Activated naive CD8-positive, alpha-beta T cell treated with anti-CD3 and anti-CD28 coated beads, Interleukin-2, amount 50 U/mL, for 16 hours (primary cell): ENCODE data around the gene CADPS.

ENCODE experiments used
- DNase-seq: peaks from one replicate; pipeline ENCODE4 v3.0.0-alpha.2; 2020; ENCODE audit warnings: low read depth, low spot score

CADPS gene

DNA sequence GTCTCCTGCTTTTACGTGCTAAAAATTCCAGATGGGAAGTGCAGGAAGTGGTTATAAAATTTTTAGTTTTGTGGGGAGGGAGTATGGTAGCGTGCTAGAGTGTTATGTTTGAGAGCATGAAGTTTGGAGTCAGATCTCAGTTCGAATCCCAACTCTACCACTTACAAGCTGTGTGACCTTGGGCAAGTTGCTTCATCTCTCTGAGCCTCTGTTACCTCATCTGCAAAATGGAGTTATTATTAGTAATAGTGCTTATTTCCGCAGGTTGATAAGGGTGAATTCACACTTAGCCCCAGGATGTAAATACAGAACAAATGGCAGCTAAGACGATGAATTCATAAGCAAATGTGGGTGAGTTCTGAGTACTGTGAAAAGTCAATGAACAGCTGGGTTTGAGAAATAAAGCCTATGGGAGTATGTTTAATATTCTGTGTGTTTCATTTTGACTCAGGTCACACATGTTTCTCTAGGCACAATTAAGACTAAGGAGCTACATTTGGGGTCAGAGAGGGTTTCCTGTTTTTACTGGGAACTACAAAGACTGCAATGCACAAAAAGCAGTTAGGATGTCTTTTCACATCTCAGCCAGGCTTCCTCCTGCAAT is 428.8 kb downstream of the CADPS start:
- no peak for DNase-seq

DNA sequence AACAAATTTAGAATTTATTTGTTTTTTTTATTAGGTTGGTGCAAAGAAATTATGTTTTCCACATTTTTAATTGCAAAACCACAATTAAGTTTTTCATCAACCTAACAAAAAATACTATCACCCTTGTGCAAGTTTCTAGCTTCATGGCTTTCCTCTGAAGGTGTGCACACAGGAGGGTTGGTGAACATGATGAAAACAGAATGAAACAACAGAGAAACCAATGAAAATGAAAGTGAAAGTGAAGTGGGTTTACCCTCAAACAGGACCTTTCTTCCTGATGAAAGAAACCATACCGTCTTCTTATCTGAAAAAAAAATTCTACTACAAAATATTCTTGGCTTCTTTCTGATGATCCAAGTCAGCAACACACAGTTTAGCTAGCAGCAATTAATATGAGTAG is 429.9 kb downstream of the CADPS start:
- no peak for DNase-seq

DNA sequence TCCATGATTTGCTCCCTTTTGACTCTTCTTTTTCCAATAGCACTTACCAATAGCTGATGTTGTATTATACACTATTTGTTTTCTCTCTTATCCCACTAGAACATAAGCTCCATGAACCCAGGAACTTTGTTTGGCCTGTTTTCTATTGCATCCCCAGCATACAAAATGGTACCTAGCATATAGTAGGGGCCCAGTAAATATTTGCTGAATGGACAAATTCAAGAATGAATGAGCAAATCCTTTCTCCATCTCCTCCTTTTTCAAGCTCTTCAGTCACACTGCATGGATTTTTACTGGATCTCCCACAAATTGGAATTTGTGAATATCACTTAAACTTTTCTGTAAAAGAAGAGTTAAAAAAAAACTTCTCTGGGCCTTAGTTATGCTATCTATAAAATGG is 435.2 kb downstream of the CADPS start:
- no peak for DNase-seq

DNA sequence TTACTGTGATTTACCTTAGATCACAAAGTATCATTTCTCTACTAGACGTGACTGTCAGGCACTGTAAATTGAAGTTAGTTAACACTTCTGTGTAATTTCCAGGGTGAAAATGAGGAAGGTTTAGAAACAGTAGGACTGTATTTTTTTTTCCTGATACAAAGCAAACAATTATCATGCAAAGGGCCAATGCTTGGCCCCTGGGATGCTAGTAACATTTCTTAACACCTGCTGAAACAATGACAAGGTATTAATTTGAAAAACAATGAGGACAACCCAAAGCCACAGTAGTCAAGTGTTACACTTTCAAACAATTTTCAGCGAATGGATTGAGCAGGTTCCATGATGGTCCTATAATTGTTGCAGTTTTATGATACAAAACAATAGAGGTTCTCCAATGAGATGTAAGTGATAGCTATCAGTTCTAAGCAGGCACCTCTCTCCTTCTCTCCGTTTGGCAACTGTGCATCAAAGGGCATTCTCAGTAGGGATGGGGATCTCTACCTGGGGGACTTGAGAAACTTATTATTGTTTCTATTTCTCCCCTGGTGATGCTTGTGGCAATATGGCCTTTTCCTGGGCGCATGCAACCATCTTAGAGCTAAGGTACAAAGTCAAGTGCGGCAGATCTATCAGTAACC is 435.9 kb downstream of the CADPS start:
- no peak for DNase-seq

DNA sequence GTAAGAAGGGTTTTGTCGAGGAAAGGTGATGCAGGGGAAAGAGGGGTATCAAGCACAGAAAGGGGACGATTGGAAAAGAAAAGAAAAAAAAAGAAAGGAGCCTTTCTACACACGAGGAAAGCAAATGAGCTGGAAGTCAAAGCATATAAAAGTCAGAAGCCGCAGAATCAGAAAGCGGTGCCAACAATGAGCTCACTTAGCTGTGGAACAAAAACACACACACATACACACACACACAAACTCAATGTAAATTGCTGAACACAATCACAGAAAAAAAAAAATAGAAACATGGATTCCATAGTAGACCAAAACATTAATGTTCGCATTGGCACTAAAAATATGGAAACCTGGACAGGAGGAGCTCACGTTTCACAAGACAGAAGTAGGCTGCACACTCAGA is 438.4 kb downstream of the CADPS start:
- DNase-seq: no peak

DNA sequence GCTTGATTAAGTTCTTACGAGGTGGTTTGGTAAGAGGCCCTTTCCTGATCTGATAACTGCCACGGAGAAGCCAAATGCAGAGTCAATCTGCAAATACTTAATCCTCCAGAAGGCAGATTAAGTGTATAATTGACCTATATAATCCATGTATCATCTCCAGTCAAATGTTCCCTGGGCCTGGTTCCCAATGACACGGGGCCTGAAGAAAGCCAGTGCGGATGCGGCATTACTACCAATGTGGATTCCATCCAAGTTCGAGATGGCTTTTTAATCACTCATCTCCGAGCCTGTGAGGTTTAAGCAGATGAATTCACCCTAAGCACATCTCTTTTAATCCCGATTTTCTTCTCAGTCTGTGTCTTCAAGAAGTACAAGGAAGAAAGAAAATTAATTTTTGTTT is 441.8 kb downstream of the CADPS start:
- no peak for DNase-seq

DNA sequence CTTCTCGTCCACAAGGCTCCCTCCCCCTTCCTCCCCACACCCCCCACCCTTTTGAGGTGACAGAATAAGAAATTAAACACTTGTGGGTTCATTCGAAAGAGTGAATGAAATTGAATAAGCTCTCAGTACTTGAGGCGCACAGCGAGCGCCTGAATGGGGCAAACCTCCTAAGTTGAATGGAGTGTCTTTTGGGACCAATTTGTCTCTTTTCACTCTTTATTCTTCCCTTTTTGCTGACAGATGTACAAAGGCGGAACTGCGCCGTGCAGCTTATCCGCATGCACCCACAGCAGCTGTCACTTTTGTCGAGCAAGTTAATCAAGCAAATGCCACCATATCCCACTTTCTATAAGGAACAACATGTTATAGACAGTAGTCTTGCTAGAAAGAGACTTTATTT is 454.0 kb downstream of the CADPS start:
- DNase-seq: no peak

DNA sequence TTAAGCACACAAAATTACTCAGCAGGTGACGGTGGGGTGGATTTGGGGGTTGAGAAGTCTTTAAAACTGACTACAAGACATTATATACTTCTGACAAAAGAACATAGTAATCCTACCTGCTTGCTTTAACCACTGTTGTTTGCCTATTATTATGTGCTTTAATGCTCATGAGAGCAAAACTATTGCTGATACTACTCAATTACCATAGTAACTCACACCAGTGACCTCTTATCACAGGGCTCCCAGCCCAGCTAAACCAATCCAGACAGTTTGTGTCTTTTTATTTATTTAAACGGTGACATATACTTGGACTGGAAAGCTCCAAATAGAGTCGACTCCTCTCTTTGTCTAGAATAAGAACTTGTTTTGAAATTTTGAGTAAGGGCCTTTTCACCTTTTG is 459.1 kb downstream of the CADPS start:
- no peak for DNase-seq

DNA sequence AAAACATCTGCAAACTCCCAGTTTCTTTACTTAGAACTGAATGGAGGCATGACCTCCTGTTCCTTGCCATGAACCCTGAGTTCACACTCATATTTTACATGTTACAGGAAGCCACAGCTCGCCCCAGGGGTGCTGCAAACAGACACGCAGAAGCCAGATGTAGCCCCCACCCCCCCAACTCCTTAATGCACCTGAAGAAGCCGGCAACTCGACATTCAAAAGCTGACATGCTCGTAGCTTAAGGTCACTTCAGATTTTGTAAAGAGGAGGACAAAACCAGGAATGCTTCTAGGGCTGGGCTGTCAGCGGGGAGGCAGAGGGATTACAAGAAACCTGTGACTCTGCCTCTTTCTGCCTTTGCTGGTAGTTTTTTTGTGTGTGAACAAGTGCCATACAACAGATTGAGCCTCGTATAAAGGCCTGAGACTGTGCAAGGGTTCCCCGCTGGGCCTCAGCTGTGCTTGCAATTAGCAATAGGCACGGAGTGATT is 459.9 kb downstream of the CADPS start:
- DNase-seq: no peak

DNA sequence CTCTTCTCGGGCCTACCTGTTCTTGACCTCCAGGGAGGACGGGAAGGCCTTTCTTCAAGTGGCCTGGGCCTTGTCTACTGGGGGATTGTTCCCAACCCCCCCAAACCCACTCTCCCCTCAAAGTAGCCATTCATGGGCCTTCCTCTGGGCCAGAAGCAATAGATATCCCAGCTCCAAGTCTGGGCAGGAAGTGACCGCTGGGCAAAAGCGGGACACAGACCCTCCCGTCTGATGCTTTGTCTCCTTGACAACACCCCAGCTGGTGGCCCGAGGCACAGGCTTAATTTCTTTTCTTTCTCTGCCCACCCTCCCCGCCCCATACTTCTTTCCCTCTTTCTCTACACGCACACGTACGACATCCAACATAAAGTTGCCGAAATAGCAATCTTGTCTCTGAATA is 460.4 kb downstream of the CADPS start:
- no peak for DNase-seq

DNA sequence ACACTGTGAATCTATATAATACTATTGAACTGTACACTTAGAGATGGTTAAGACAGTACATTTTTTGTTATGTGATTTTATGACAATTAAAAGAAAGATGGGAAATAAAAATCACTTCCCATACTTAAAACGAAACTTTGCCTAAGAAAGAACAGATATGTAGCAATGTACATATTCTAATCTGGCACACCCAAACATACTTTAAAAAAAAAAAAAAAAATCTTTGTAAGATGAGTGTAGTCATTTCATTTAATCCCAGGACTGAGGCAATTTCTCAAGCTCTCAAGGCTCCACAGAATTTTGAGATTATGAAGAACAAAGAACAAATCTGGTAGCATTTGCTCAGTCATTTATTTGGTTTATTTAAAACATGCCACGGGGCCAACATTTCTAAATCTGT is 461.5 kb downstream of the CADPS start:
- no peak for DNase-seq

DNA sequence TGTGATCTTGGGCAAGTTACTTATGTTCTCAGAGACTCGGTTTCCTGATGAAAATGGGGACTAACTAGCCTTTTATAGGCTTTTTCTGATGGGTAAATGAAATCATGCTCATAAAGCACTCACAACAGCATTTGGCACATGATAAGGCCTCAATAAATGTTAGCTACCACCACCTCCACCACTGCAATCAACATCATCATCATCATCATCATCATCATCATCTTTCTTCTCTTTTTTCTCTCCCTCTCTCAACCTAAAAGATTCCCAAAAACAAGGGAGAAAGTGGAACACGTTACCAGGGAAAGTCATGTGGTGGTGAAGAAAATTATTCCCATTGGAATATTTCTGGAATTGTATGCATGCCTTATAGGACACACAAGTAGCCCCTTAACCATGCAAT is 468.3 kb downstream of the CADPS start:
- DNase-seq: no peak

DNA sequence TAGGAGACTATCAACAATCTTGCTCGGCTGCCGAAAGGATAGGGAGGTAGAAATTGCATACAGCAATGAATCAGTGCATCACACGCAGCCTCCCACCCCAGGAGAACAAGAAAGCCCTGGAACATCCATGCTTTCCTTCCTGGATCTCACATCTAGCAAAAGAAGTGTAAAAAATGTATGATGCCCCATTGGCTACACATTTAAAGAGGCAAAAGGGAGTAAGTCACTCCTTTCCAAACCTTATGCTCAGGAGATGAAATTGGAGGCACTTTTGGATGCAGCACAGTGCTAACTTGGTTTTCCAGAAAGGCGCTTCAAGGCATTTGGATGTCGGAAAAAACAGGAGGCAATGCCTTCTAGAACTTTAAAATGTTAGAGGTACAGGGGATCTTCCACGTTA is 469.6 kb downstream of the CADPS start:
- DNase-seq: no peak

DNA sequence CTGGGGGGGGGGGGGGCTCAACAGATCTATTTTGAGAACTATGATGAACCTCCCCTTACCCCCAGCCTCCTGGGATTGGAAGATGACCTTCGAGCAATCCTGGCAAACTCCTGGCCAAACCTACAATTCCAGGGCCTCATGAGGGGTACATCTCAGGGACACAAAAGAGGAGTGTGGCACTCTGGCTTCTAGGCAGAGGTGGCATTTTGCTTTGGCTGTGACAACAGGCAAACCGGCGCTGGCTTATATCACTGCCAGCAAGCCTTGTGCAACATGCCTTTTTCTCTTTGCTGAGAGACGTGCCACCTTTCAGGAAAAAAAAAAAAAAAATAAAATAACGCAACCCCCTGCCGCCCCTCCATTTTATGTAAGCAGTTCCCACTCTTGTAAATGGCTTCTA is 470.1 kb downstream of the CADPS start:
- no peak for DNase-seq

DNA sequence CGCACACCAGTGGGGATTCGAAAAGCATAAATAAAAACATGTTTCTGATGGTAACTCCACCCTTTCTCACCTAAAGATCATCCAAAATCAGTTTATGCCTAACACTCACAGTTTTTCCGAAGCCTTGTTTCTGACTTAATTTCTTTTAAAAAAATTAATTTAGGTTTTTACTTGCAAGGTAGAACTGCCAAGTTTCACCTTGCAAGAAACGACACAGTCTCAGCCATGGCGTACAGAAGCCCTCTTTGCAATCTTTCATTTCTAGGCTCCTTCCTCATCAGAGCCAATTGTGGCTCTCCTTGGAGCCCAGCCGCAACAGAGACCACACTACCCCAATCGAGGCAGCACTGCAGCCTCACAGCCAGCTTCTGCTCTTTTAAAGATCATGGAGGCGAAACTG is 470.9 kb downstream of the CADPS start:
- no peak for DNase-seq

DNA sequence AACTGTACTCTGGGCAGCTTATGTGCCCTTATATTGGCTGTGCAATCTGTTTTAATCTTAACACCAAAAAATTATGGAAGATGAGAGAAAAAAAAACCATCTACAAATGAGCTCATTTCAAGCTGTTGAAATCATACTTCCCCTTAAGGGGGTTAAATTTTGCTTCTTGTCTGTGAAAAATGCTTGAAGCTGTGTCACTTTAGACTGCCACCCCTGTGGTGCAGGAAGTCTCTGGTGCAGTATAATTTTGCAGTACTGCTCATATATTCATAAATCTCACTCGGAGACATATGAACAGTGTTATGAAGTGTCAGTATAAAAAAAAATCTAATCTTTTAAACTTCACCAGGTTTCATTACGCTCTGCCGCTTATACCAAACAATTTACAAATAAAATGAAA is 471.5 kb downstream of the CADPS start:
- DNase-seq: no peak

DNA sequence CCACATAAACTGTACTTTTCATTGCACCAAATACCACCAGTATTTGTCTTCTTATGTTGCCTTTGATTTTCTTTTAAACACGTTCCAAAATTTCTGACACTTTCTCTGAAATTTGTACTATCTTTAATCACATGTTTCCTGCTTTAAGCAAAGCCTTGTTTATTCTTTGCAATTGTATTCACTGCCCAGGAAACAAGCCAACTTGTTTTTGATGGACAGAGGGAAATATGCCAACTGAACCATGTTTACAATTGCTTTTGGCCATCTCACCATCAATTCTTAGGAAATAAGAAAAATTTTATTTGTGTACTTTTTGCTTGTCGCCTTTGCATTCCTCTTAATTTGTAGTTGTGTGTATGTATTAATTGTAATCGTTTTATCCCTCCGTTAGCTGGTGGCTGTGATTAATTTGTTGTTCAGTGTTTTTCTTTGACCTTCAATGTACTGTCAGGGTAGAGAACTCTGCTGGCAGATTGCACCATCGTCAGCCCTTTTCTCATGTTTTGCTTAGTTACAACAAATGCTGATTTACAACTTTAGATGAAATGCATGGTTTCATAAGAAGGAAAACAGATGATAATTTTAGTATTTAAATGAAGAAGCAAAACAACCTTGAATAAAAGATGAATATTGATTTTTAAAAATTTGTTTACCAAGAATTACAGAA is 482.5 kb downstream of the CADPS start:
- no peak for DNase-seq

DNA sequence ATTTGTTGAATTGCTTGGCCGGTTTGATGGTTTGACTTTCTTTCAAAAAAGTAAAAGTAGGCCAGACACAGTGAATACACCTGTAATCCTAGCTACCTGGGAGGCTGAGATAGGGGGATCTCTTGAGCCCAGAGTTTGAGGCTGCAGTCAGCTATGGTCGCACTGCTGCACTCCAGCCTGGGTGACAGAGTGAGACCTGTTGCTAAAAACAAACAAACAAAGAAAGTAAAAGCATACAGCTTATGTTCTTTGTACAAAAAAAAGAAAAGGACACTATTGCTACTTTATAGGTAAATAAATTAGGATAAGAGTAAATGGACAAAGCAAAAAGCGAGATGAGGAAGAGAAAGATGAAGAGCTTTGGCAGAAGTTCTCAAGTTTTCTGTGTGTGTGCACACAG is 488.0 kb downstream of the CADPS start:
- DNase-seq: no peak

DNA sequence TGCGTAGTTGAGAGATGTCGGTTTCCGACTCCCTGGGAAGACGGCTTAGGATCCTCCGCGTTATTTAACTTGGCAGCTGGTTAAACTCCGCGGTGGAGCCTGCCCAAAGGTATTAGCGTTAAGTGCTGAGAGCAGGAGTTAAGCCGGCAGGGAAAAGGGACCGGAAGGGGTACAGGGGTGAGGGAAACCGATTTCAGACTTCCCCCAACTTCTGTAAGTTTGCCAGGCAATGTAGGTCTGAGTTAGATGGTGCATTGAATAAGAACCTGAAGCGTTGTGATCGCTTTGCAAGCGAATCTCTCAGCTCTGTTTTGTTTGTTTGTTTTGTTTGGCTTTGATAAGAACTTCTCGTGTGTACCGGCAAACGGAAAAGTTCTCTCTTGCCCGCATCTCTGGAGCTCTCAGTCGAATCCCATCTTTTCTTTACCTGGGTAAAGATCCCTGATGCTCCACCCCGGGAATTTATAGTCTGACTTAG is 495.9 kb downstream of the CADPS start:
- DNase-seq: no peak

DNA sequence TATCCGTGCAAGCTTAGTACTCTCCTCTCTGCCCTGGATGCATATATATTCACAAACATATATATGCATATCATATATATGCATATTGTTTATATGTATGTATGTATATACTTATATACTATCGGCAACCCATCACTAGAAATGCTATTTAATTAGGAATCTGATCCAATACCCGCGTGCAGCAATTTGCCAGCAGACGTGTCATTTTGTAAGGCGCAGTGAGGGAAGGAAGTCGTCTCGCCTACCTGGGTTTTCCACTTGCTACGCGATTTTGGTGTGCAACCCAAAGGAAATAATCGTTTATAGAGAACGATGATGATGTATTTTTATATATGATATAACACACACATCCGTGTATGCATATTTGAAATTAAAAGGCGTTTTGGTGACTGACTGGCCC is 496.3 kb downstream of the CADPS start:
- DNase-seq: no peak

DNA sequence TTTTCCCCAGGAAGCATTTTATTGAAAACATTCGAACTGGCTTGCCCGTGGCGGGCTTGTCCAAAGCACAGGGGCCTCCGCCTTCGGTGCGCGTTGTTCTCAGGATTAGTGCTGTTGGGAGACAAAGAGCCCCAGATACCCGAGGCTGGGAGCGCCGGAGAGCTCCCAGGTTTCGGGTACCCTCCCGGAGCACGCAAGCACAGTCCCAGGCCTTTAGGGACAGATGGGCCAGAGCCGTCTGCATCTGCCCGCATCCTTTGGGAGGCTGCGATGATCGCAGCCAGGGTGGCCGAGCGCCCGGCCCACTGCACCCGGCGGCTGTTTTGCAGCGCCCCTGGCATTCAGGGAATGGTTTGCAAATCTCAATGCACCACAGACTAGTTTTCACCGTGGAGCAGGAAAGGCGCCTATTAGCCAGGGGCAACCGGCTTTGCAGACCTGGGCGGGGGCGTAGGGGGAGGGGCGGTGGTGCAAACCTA is 496.9 kb downstream of the CADPS start:
- no peak for DNase-seq

DNA sequence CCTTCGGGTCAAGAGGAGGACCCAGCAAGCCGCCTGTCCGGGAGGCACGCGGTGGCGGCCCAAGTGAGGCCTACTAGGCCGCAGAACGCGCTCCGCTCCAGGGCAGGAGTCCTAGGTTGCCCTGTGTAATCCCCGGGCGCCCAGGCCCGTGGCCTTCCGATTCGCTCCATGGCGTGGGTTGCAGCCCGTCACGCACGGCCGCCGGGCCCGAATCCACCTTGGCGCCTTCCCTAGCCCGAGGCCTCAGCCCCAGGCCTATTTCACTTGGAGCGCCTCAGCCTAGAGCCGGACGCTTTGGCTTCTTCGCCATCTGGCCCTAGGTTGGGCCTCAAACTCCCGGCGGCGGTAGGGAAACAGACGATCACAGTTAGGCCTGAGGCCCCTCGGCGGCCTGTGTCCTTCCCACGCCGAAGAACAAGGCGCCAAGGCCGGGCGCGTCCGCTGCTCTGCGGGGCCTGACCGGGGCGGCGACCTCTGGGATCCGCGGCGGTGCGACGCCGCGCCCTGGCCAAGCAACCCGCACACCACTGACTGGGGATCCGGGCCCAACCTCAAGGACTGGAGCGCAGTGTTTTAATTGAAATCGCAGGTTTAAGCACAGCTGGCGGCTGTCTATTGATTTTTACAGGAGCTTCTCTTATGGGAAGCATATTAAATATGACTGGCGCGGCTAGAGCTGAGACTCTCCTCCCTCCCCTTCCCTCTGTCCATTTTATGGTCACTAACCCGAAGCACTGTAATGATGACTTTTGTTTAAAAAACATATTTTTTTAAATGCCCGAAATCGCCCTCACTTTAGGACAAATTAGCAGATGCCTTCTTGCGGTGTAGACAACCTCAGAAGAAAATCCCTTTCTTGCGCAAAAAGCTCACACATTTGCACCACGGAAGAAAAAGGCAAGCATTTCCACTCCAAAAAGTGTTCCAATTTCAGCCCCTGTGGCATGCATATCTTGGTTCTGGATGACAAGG is 498.0 kb downstream of the CADPS start:
- DNase-seq: no peak
